B cell (primary cell): ENCODE results near the gene HARBI1. TPM values are rescaled to one million over a fixed set of nuclear protein-coding genes. Genes with fewer than 3 reads are reported as not detected.
"Not testable (repeated sequence)": the region's sequence is repeated elsewhere in the genome, so short reads cannot be mapped to it uniquely, and the experiment has no call there.

Source experiments
- ATAC-seq: fragments of 200-7000 bp; cut with Tn5 transposase; one replicate; pipeline ENCODE4 v1.10.0; 2021; ENCODE audit warnings: low read depth, mild to moderate bottlenecking, moderate number of reproducible peaks, moderate library complexity
- CTCF ChIA-PET: fragments of 350-600 bp; sonication (Branson Sonifier 250); formaldehyde crosslinking; loops from one replicate; lab custom pipeline; 2021; ENCODE audit warnings: antibody characterized with exemption, inconsistent platforms; lab: Charles Lee
- POLR2A ChIA-PET: fragments of 350-600 bp; sonication (Branson Sonifier 250); formaldehyde crosslinking; loops from one replicate; lab custom pipeline; 2021; ENCODE audit warnings: antibody characterized with exemption; lab: Charles Lee
- DNase-seq: peaks from one replicate; pipeline ENCODE4 v3.0.0; 2013
- H2AFZ ChIP-seq: 2 replicates; pipeline ENCODE4 v1.6.1; 2012; ENCODE audit warnings: mild to moderate bottlenecking, low read depth, low read length; ENCODE audit not compliant: insufficient read depth, poor library complexity, severe bottlenecking
- H3K27ac ChIP-seq, 2 donors: 1 replicate in 1 of 2; 2 replicates in 1 of 2; pipeline ENCODE4 v1.5.1; 2012 to 2013; ENCODE audit warnings: low read length in 2 of 2, mild to moderate bottlenecking in 2 of 2, moderate library complexity in 1 of 2
- H3K27me3 ChIP-seq, 4 experiments: fragments of 200-600 bp in 1 of 4; sonication (generic) in 1 of 4; replicated peaks in 1 of 4; 1 replicate in 2 of 4; 2 replicates in 2 of 4; pipeline versions ENCODE4 v1.6.1 to v1.7.0; 2013 to 2016; ENCODE audit warnings: low read length in 3 of 4, mild to moderate bottlenecking in 2 of 4, mixed read lengths in 1 of 4, moderate library complexity in 1 of 4; ENCODE audit not compliant: insufficient read depth in 4 of 4, control insufficient read depth in 3 of 4; ENCODE audit errors: control extremely low read depth in 1 of 4
- H3K36me3 ChIP-seq, 2 experiments: replicated peaks in 1 of 2; 1 replicate in 1 of 2; 2 replicates in 1 of 2; pipeline versions ENCODE4 v1.6.1 to v1.7.1; 2013; ENCODE audit warnings: low read length in 1 of 2; ENCODE audit not compliant: insufficient read depth in 2 of 2, control insufficient read depth in 1 of 2; ENCODE audit errors: control extremely low read depth in 1 of 2, extremely low read depth in 1 of 2
- H3K4me1 ChIP-seq, 2 donors: fragments of 200-600 bp in 1 of 2; sonication (generic) in 1 of 2; 1 replicate in 1 of 2; 2 replicates in 1 of 2; pipeline versions ENCODE4 v1.5.1 to v1.6.1; 2013 to 2017; ENCODE audit warnings: low read length in 2 of 2; ENCODE audit not compliant: control insufficient read depth in 2 of 2, insufficient read depth in 2 of 2
- H3K4me2 ChIP-seq: replicated peaks from 2 replicates; pipeline ENCODE3; 2012; ENCODE audit warnings: mild to moderate bottlenecking, low read depth, low read length; ENCODE audit not compliant: poor library complexity, severe bottlenecking
- H3K4me3 ChIP-seq, 5 experiments: fragments of 200-600 bp in 1 of 5; sonication (generic) in 1 of 5; 1 replicate in 3 of 5; 2 replicates in 2 of 5; pipeline versions ENCODE4 v1.5.1 to v1.7.0; 2011 to 2016; ENCODE audit warnings: low read length in 4 of 5, mild to moderate bottlenecking in 4 of 5, low read depth in 2 of 5, control low read depth in 1 of 5, moderate library complexity in 1 of 5; ENCODE audit not compliant: insufficient read depth in 1 of 5; ENCODE audit errors: control extremely low read depth in 1 of 5, extremely low read depth in 1 of 5
- H3K79me2 ChIP-seq: fragments of 200-600 bp; sonication (generic); one replicate; pipeline ENCODE4 v1.6.0; 2016; ENCODE audit warnings: low read length; ENCODE audit not compliant: control insufficient read depth, insufficient read depth
- H3K9ac ChIP-seq: fragments of 200-600 bp; sonication (generic); 2 replicates; pipeline ENCODE4 v1.6.1; 2017; ENCODE audit warnings: mild to moderate bottlenecking, low read length, moderate library complexity
- H3K9me3 ChIP-seq, 3 donors: one replicate each; pipeline versions ENCODE4 v1.6.1 to v1.7.1; 2013; ENCODE audit warnings: low read length in 2 of 3; ENCODE audit not compliant: control insufficient read depth in 2 of 3, insufficient read depth in 1 of 3; ENCODE audit errors: control extremely low read depth in 1 of 3
- H4K20me1 ChIP-seq: 2 replicates; pipeline ENCODE4 v1.6.0; 2012; ENCODE audit warnings: mild to moderate bottlenecking, low read length; ENCODE audit not compliant: insufficient read depth, control insufficient read depth, poor library complexity, severe bottlenecking
- H3K27ac Mint-ChIP-seq: one replicate; pipeline ENCODE4 v1.8.0; 2021; ENCODE audit warnings: mixed read lengths
- H3K27me3 Mint-ChIP-seq: one replicate; pipeline ENCODE4 v1.8.0; 2021; ENCODE audit warnings: mixed read lengths
- H3K4me1 Mint-ChIP-seq: one replicate; pipeline ENCODE4 v1.8.0; 2021; ENCODE audit warnings: mixed read lengths
- H3K4me3 Mint-ChIP-seq: one replicate; pipeline ENCODE4 v1.8.0; 2021; ENCODE audit warnings: mixed read lengths
- H3K9me3 Mint-ChIP-seq: one replicate; pipeline ENCODE4 v1.8.0; 2022; ENCODE audit warnings: mixed read lengths; ENCODE audit not compliant: insufficient read depth
- EZH2 ChIP-seq: IDR thresholded peaks from 2 replicates; pipeline ENCODE4 v1.6.1; 2012; ENCODE audit warnings: borderline replicate concordance, low read depth, mild to moderate bottlenecking, moderate library complexity, low read length; ENCODE audit not compliant: insufficient read depth, poor library complexity, severe bottlenecking
- WGBS: methylation state at CpG from one replicate; pipeline ENCODE4 v1.1.5; 2013; ENCODE audit warnings: missing lambda C conversion rate; ENCODE audit not compliant: insufficient coverage; 5-methylcytosine and 5-hydroxymethylcytosine counted together
- intact Hi-C: fragments of 100-400 bp; cut with micrococcal nuclease; formaldehyde crosslinking; loops from one replicate; pipeline ENCODE4 v1.10.0; 2022
- polyA plus RNA-seq: library from polyadenylated mRNA; depleted of rRNA; stranded (reverse); fragments of >200 nt; gene quantifications from 2 replicates; pipeline ENCODE4 v1.2.3, GENCODE V29; 2012
- total RNA-seq, 2 donors: library from RNA; stranded (reverse); fragments of 120-200 nt in 1 of 2; gene quantifications; 1 replicate in 1 of 2; 2 replicates in 1 of 2; pipeline versions ENCODE4 v1.2.3 to v1.2.4, GENCODE V29; 2013 to 2022
- TF ChIP-seq, protein P1 (sequence below): fragments of 200-600 bp; IDR thresholded peaks from one replicate; pipeline ENCODE4 v1.8.0; 2022; ENCODE audit warnings: antibody characterized with exemption, mild to moderate bottlenecking

HARBI1 gene
- total and polyA plus RNA-seq, 2 donors (not counting 1 experiment from before 2014, with no cell fraction given), result 7.7 to 8.0 TPM

DNA sequence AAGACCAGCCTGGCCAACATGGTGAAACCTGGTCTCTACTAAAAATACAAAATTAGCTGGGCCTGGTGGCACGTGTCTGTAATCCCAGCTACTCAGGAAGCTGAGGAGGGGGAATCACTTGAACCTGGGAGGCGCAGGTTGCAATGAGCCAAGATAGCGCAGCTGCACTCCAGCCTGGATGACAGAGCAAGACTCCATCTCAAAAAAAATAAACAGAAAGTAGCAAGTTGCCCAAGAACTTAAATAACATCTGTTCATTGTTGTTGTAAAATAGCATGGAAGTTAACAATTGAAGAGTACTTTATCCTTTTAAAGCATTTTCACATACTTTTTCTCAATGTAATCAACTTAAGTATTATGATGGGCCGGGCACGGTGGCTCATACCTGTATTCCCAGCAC, 28.9 kb downstream of the HARBI1 start:
- intact Hi-C loops, result no loop called here
- WGBS, result 90% methylated on average over 3 of the region's 5 CpGs
- Histone ChIP-seq H3K27ac (no peak overlapping the region), H4K20me1 (peaks cover 29% of the 10 kb centered on the region), H3K4me3 (no peak overlapping the region), H3K9ac (no peak overlapping the region), H3K4me1 (peaks cover 10 to 13% of the 10 kb centered on the region in 2 donors), H3K9me3 (no peaks in the 10 kb centered on the region), H3K79me2 (peaks cover 81% of the 10 kb centered on the region), H2AFZ (no peak overlapping the region), H3K36me3 (no peaks in the 10 kb centered on the region), H3K27me3 (no peaks in the 10 kb centered on the region), H3K4me2 (no peak overlapping the region)
- H3K9me3 Mint-ChIP-seq, result no peaks in the 10 kb centered on the region
- H3K27ac Mint-ChIP-seq, result no peak overlapping the region
- H3K4me3 Mint-ChIP-seq, result no peak overlapping the region
- H3K4me1 Mint-ChIP-seq, result peaks cover 34% of the 10 kb centered on the region
- CTCF ChIA-PET, result no interaction called here
- ATAC-seq (no peak), DNase-seq (no peak)
- TF ChIP-seq, protein P1, sequence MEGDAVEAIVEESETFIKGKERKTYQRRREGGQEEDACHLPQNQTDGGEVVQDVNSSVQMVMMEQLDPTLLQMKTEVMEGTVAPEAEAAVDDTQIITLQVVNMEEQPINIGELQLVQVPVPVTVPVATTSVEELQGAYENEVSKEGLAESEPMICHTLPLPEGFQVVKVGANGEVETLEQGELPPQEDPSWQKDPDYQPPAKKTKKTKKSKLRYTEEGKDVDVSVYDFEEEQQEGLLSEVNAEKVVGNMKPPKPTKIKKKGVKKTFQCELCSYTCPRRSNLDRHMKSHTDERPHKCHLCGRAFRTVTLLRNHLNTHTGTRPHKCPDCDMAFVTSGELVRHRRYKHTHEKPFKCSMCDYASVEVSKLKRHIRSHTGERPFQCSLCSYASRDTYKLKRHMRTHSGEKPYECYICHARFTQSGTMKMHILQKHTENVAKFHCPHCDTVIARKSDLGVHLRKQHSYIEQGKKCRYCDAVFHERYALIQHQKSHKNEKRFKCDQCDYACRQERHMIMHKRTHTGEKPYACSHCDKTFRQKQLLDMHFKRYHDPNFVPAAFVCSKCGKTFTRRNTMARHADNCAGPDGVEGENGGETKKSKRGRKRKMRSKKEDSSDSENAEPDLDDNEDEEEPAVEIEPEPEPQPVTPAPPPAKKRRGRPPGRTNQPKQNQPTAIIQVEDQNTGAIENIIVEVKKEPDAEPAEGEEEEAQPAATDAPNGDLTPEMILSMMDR, result no peak
- no peak for TF ChIP-seq EZH2
- POLR2A ChIA-PET, result no interaction called here
- no peaks in the 10 kb centered on the region for H3K27me3 Mint-ChIP-seq

DNA sequence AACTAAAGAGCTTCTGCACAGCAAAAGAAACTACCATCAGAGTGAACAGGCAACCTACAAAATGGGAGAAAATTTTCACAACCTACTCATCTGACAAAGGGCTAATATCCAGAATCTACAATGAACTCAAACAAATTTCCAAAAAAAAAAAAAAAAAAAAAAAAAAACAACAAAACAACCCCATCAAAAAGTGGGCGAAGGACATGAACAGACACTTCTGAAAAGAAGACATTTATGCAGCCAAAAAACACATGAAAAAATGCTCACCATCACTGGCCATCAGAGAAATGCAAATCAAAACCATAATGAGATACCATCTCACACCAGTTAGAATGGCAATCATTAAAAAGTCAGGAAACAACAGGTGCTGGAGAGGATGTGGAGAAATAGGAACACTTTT, 33.5 kb downstream of the HARBI1 start:
- H3K4me3 Mint-ChIP-seq, H3K27ac ChIP-seq, DNase-seq, H3K9me3 ChIP-seq, POLR2A ChIA-PET, H3K27ac Mint-ChIP-seq, H3K27me3 Mint-ChIP-seq, H3K9me3 Mint-ChIP-seq, H3K4me2 ChIP-seq, intact Hi-C loops, H3K27me3 ChIP-seq, CTCF ChIA-PET, H3K4me3 ChIP-seq, H3K36me3 ChIP-seq, H3K4me1 ChIP-seq, H2AFZ ChIP-seq, ATAC-seq, H3K9ac ChIP-seq: not testable (repeated sequence)
- peaks cover 26% of the 10 kb centered on the region for H4K20me1 ChIP-seq
- peaks cover 23% of the 10 kb centered on the region for H3K4me1 Mint-ChIP-seq
- H3K79me2 ChIP-seq, result peaks cover 72% of the 10 kb centered on the region
- WGBS, result no CpG with 5 or more reads among the region's 1 CpG
